Esophagus squamous epithelium (tissue), 4 donors: ENCODE data around the gene GNA12.

Experiments used
- POLR2A ChIP-seq, 4 donors: fragments of 450-650 bp; IDR thresholded peaks; one replicate each; pipeline ENCODE4 v1.6.1; 2017; ENCODE audit warnings: antibody characterized with exemption in 4 of 4, mild to moderate bottlenecking in 4 of 4, moderate library complexity in 3 of 4
- TF ChIP-seq, protein P1 (sequence below), 6 experiments: fragments of 450-650 bp in 4 of 6; fragments of 200-600 bp in 2 of 6; sonication (generic) in 2 of 6; IDR thresholded peaks; one replicate each; pipeline ENCODE4 v1.5.1; 2016 to 2019; ENCODE audit warnings: antibody characterized with exemption in 6 of 6, mild to moderate bottlenecking in 4 of 6, moderate library complexity in 4 of 6

GRCh38 chr7:2838873-2839578 is 5.1 kb downstream of the GNA12 start:
- TF ChIP-seq, protein P1, sequence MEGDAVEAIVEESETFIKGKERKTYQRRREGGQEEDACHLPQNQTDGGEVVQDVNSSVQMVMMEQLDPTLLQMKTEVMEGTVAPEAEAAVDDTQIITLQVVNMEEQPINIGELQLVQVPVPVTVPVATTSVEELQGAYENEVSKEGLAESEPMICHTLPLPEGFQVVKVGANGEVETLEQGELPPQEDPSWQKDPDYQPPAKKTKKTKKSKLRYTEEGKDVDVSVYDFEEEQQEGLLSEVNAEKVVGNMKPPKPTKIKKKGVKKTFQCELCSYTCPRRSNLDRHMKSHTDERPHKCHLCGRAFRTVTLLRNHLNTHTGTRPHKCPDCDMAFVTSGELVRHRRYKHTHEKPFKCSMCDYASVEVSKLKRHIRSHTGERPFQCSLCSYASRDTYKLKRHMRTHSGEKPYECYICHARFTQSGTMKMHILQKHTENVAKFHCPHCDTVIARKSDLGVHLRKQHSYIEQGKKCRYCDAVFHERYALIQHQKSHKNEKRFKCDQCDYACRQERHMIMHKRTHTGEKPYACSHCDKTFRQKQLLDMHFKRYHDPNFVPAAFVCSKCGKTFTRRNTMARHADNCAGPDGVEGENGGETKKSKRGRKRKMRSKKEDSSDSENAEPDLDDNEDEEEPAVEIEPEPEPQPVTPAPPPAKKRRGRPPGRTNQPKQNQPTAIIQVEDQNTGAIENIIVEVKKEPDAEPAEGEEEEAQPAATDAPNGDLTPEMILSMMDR (IDR thresholded peaks at IDR 0.05), result no peak
- no peak for TF ChIP-seq POLR2A (IDR thresholded peaks at IDR 0.05)
